Measurements from ENCODE around the gene FOXK1.
"Not testable (repeated sequence)": the region's sequence is repeated elsewhere in the genome, so short reads cannot be mapped to it uniquely, and the experiment has no call there.

FOXK1 gene

GRCh38 chr7:4794171-4794570, 112.1 kb downstream of the FOXK1 start:
- CTCF ChIA-PET, result interaction anchor here (1.1 to 4.3 kb wide), 3 partner anchors 18 to 291 kb away, joined by 3 to 13 read pairs (median 6); partner anchors contain the start of genes AP5Z1 and RADIL
- H3K27me3 Mint-ChIP-seq, H3K4me3 Mint-ChIP-seq, H3K9me3 Mint-ChIP-seq, H3K27ac Mint-ChIP-seq, DNase-seq: not testable (repeated sequence)
- Mint-ChIP-seq H3K4me1 (peaks cover 10% of the 10 kb centered on the region), H3K36me3 (peaks cover 15% of the 10 kb centered on the region)

- Mint-ChIP-seq H3K4me1 (peaks cover 10% of the 10 kb centered on the region), H3K27ac (peak overlapping the region; percentile 55), H3K36me3 (peaks cover 15% of the 10 kb centered on the region), H3K9me3 (no peaks in the 10 kb centered on the region), H3K27me3 (no peaks in the 10 kb centered on the region), H3K4me3 (no peak overlapping the region)
- CTCF ChIA-PET, result interaction anchor here (4.3 kb wide), 1 partner anchor 18 kb away, joined by 13 read pairs; the partner anchor contains the start of gene AP5Z1
- no peak for DNase-seq
Measured at GRCh38 chr7:4794591-4795350, 112.7 kb downstream of the FOXK1 start.

- Mint-ChIP-seq H3K4me1 (peaks cover 9% of the 10 kb centered on the region), H3K9me3 (no peaks in the 10 kb centered on the region), H3K36me3 (peaks cover 12% of the 10 kb centered on the region), H3K4me3 (no peak overlapping the region), H3K27ac (no peak overlapping the region), H3K27me3 (no peaks in the 10 kb centered on the region)
- CTCF ChIA-PET, result interaction anchor here (0.6 to 4.1 kb wide), 3 partner anchors 21 to 306 kb away, joined by 3 to 31 read pairs (median 3); partner anchors contain the start of genes AP5Z1 and RADIL
- DNase-seq, result no peak
Measured at GRCh38 chr7:4796453-4796852, 114.4 kb downstream of the FOXK1 start.

GRCh38 chr7:4797858-4798705, 116.0 kb downstream of the FOXK1 start:
- CTCF ChIA-PET, result interaction anchor here (0.9 to 4.1 kb wide), 15 partner anchors 8 to 293 kb away, joined by 3 to 31 read pairs (median 3); partner anchors contain the start of gene RADIL
- Mint-ChIP-seq H3K36me3 (peaks cover 8% of the 10 kb centered on the region), H3K27me3 (no peaks in the 10 kb centered on the region), H3K4me3 (no peak overlapping the region), H3K27ac (no peak overlapping the region), H3K9me3 (no peaks in the 10 kb centered on the region), H3K4me1 (peaks cover 7% of the 10 kb centered on the region)
- DNase-seq, result peak; percentile 69

GRCh38 chr7:4798706-4799235, 116.7 kb downstream of the FOXK1 start:
- no peak for DNase-seq
- Mint-ChIP-seq H3K4me1 (peaks cover 7% of the 10 kb centered on the region), H3K4me3 (no peak overlapping the region), H3K36me3 (peaks cover 8% of the 10 kb centered on the region), H3K27ac (no peak overlapping the region), H3K9me3 (no peaks in the 10 kb centered on the region), H3K27me3 (no peaks in the 10 kb centered on the region)
- CTCF ChIA-PET, result interaction anchor here (0.9 to 4.1 kb wide), 13 partner anchors 9 to 293 kb away, joined by 3 to 31 read pairs (median 4); partner anchors contain the start of gene RADIL

- H3K9me3 Mint-ChIP-seq, result no peaks in the 10 kb centered on the region
- no peak overlapping the region for H3K27ac Mint-ChIP-seq
- no peak overlapping the region for H3K4me3 Mint-ChIP-seq
- H3K27me3 Mint-ChIP-seq, result peaks cover 5% of the 10 kb centered on the region
- no peak for DNase-seq
- H3K4me1 Mint-ChIP-seq, result no peaks in the 10 kb centered on the region
- CTCF ChIA-PET, result interaction anchor here (1.0 to 4.1 kb wide), 4 partner anchors 10 to 285 kb away, joined by 4 to 31 read pairs (median 4); partner anchors contain the start of gene RADIL
- no peaks in the 10 kb centered on the region for H3K36me3 Mint-ChIP-seq
Measured at GRCh38 chr7:4799508-4800268, 117.6 kb downstream of the FOXK1 start.

GRCh38 chr7:4800487-4800886, 118.4 kb downstream of the FOXK1 start:
- Mint-ChIP-seq H3K4me1 (no peaks in the 10 kb centered on the region), H3K9me3 (no peaks in the 10 kb centered on the region), H3K27ac (no peak overlapping the region), H3K27me3 (peaks cover 5% of the 10 kb centered on the region), H3K4me3 (no peak overlapping the region), H3K36me3 (no peaks in the 10 kb centered on the region)
- no peak for DNase-seq
- CTCF ChIA-PET, result interaction anchor here (1.0 to 4.1 kb wide), 4 partner anchors 9 to 285 kb away, joined by 4 to 31 read pairs (median 4); partner anchors contain the start of gene RADIL

- no peak for DNase-seq
- Mint-ChIP-seq H3K9me3 (no peaks in the 10 kb centered on the region), H3K36me3 (no peaks in the 10 kb centered on the region), H3K27ac (no peak overlapping the region), H3K4me1 (no peaks in the 10 kb centered on the region), H3K4me3 (no peak overlapping the region), H3K27me3 (peaks cover 5% of the 10 kb centered on the region)
- CTCF ChIA-PET, result interaction anchor here (1.3 kb wide), 1 partner anchor 8 kb away, joined by 4 read pairs; no protein-coding TSS in a partner anchor
Measured at GRCh38 chr7:4800926-4801838, 119.1 kb downstream of the FOXK1 start.

GRCh38 chr7:4801839-4802231, 119.7 kb downstream of the FOXK1 start:
- Mint-ChIP-seq H3K9me3 (no peaks in the 10 kb centered on the region), H3K4me3 (no peak overlapping the region)
- CTCF ChIA-PET, result no interaction called here

GRCh38 chr7:4802577-4802976, 120.5 kb downstream of the FOXK1 start:
- H3K36me3 Mint-ChIP-seq, CTCF ChIA-PET, H3K4me1 Mint-ChIP-seq, H3K9me3 Mint-ChIP-seq, H3K27ac Mint-ChIP-seq, DNase-seq, H3K4me3 Mint-ChIP-seq: not testable (repeated sequence)
- H3K27me3 Mint-ChIP-seq, result peaks cover 19% of the 10 kb centered on the region

More at GRCh38 chr7:4801839-4802231, 119.7 kb downstream of the FOXK1 start:
- no peak for DNase-seq
- Mint-ChIP-seq H3K4me1 (no peaks in the 10 kb centered on the region), H3K27ac (no peak overlapping the region), H3K36me3 (no peaks in the 10 kb centered on the region), H3K27me3 (peaks cover 12% of the 10 kb centered on the region)

GRCh38 chr7:4803397-4804241, 121.5 kb downstream of the FOXK1 start:
- Mint-ChIP-seq H3K27ac (no peak overlapping the region), H3K27me3 (peaks cover 30% of the 10 kb centered on the region), H3K9me3 (no peaks in the 10 kb centered on the region), H3K36me3 (no peaks in the 10 kb centered on the region), H3K4me1 (no peaks in the 10 kb centered on the region), H3K4me3 (no peak overlapping the region)
- DNase-seq, result no peak
- CTCF ChIA-PET, result interaction anchor here (0.6 kb wide), 1 partner anchor 283 kb away, joined by 3 read pairs; no protein-coding TSS in a partner anchor
